ENCODE data around the gene LGR5. TPM values are rescaled to one million over a fixed set of nuclear protein-coding genes. Genes with fewer than 3 reads are reported as not detected.

LGR5 gene
- total and polyA plus RNA-seq, 2 of the 4 experiments (the other 2 are of a cell fraction): not detected

- Histone ChIP-seq H3K9me3 (ENCODE audit: control insufficient read depth, insufficient read depth, low read length) (no peaks in the 10 kb centered on the region), H3K4me1 (ENCODE audit: control insufficient read depth, insufficient read depth, low read length) (no peaks in the 10 kb centered on the region), H3K56ac (ENCODE audit: extremely low read depth, insufficient read depth, low read length) (no peak overlapping the region), H4K20me1 (ENCODE audit: insufficient read depth, low read length) (no peaks in the 10 kb centered on the region), H3K9me1 (ENCODE audit: insufficient read depth, low read length) (no peaks in the 10 kb centered on the region), H2AFZ (replicated peaks; ENCODE audit: low read length, poor library complexity) (no peak overlapping the region), H3K27me3 (ENCODE audit: control insufficient read depth, insufficient read depth, low read length) (no peaks in the 10 kb centered on the region), H3K27ac (ENCODE audit: insufficient read depth, low read length) (no peak overlapping the region), H3K14ac (replicated peaks; ENCODE audit: low read depth, low read length) (no peak overlapping the region), H3K36me3 (ENCODE audit: control insufficient read depth, insufficient read depth, low read length) (no peaks in the 10 kb centered on the region), H2AK5ac (ENCODE audit: low read depth, low read length) (no peak overlapping the region), H2BK120ac (ENCODE audit: low read depth, low read length) (no peak overlapping the region), H4K91ac (ENCODE audit: insufficient read depth, low read depth, low read length) (no peak overlapping the region), H4K8ac (ENCODE audit: low read depth in 2 of 2, low read length in 2 of 2) (no peak overlapping the region), H2BK15ac (ENCODE audit: low read depth, low read length) (no peak overlapping the region), H3K23ac (ENCODE audit: low read depth, low read length) (no peak overlapping the region), H3K9ac (ENCODE audit: low read depth, low read length) (no peak overlapping the region), H3K4ac (ENCODE audit: low read depth, low read length) (no peak overlapping the region), H3K4me3 (ENCODE audit: insufficient read depth, low read depth, low read length) (no peak overlapping the region), H2BK5ac (ENCODE audit: low read depth, low read length, poor library complexity, severe bottlenecking) (no peak overlapping the region), H4K5ac (ENCODE audit: low read depth, low read length) (no peak overlapping the region), H3K18ac (ENCODE audit: low read depth, low read length) (no peak overlapping the region), H3K4me2 (ENCODE audit: low read depth, low read length) (no peak overlapping the region), H2AK9ac (replicated peaks; ENCODE audit: low read depth, low read length, poor library complexity) (no peak overlapping the region), H3K79me1 (ENCODE audit: low read depth in 1 of 2, low read length in 2 of 2) (no peaks in the 10 kb centered on the region), H2BK20ac (ENCODE audit: low read depth, low read length) (no peak overlapping the region)
- POLR2A ChIA-PET (ENCODE audit: unreplicated experiment): no interaction called here
- WGBS, 2 experiments (ENCODE audit: extremely low coverage in 2 of 2, insufficient read length in 1 of 2): no CpG with 5 or more reads among the region's 7 CpGs
- CTCF ChIA-PET: interaction anchor here (1.0 to 2.0 kb wide), 7 partner anchors 11 to 332 kb away, joined by 3 to 17 read pairs (median 4); no protein-coding TSS in a partner anchor
- DNase-seq (peak; percentile 59), ATAC-seq (ENCODE audit: low read depth) (peak; percentile 83)
- dilution Hi-C loops (cut with HindIII; ENCODE audit: low sequenced_read_pairs, unreplicated experiment): loop anchor here (25.0 kb wide), 1 partner anchor 297 kb away; no protein-coding TSS in a partner anchor
- BruUV-seq (replicated peaks): no TSS peak
- in situ Hi-C loops (cut with MboI; ENCODE audit: low sequenced_read_pairs): loop anchor here (10.0 kb wide), 1 partner anchor 329 kb away; no protein-coding TSS in a partner anchor
- intact Hi-C loops (cut with micrococcal nuclease): loop anchor here (1.0 to 5.0 kb wide), 4 partner anchors 136 to 332 kb away; no protein-coding TSS in a partner anchor
- TF ChIP-seq SMC3 (IDR thresholded peaks at IDR 0.05; ENCODE audit: low read depth, low read length) (peak; percentile 84), CTCF (conservative IDR thresholded peaks at IDR 0.05; ENCODE audit: low read depth, low read length) (peak; percentile 76), MAFK (IDR thresholded peaks at IDR 0.05; ENCODE audit: low read depth, low read length) (no peak), RAD21 (IDR thresholded peaks at IDR 0.05; ENCODE audit: low read length) (peak; percentile 77), BHLHE40 (IDR thresholded peaks at IDR 0.05; ENCODE audit: low read depth, low read length) (no peak), USF2 (IDR thresholded peaks at IDR 0.05; ENCODE audit: low read depth, low read length) (no peak), ELK1 (IDR thresholded peaks at IDR 0.05; ENCODE audit: borderline replicate concordance, low read depth, low read length) (no peak), CEBPB (IDR thresholded peaks at IDR 0.05; ENCODE audit: low read depth, low read length) (peak; percentile 81)
These were observed 24.0 kb upstream of the LGR5 start for GRCh38 chr12:71415336-71416231.

All from IMR-90 (cell line).